ENCODE results near the gene CFAP43.
"Not testable (repeated sequence)": the region's sequence is repeated elsewhere in the genome, so short reads cannot be mapped to it uniquely, and the experiment has no call there.

Gene CFAP43

GRCh38 chr10:104258209-104258608 lies 26.0 kb upstream of the CFAP43 start:
- FAIRE-seq (no peak), DNase-seq (ENCODE audit: low spot score) (no peak)

DNA sequence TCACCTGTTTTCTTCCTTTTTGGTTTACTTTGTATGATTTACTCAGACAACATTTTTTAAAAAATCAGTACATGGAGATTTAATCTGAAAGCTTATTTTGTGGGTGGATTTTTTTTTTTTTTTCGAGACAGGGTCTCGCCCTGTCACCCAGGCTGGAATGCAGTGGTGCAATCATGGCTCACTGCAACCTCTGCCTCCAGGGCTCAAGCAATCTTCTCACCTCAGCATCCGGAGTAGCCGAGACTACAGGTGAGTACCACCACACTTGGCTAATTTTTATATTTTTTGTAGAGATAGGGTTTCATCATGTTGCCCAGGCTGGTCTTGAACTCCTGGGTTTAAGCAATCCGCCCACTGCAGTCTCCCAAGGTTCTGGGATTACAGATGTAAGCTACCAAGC lies 25.1 kb upstream of the CFAP43 start:
- FAIRE-seq (no peak), DNase-seq (ENCODE audit: low spot score) (no peak)

- FAIRE-seq = no peak
- no peak for DNase-seq (ENCODE audit: low spot score)
Observed at GRCh38 chr10:104256335-104256961, 24.3 kb upstream of the CFAP43 start.

- FAIRE-seq = no peak
Observed at GRCh38 chr10:104255311-104255981, 23.3 kb upstream of the CFAP43 start.

DNA sequence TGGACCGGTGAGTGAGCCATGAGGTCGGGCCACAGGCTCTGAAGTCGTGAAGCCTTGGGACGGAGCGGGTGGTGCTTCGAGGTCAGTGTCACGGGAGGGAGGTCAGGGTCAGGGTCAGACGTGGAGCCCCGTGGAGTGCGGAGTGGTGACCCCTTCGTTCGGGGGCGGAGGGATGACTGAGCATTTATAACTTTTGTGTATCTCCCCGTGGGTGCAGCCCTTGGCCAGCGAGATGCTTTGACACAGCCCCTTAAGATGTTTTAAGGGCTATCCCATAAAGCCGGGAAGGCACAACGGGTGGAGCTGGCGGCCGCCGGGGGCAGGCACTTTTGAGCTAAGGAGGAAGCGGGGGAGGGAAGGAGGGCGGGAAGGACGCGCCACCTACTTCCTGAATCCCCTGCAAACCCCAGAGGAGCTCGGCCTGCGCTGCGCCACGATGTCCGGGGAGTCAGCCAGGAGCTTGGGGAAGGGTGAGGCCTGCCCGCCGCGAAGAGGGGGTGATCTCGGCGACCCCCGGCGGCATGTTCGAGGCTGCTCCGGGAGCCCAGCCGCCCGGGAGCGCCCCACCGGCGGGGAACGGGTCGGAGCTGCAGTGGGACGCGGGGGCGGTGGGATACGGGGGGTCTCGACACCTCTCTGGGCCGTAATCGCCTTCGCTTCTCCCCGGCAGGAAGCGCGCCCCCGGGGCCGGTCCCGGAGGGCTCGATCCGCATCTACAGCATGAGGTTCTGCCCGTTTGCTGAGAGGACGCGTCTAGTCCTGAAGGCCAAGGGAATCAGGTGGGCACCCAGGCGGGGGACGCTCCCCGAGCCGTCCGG lies 22.5 kb upstream of the CFAP43 start, which contains the start of gene GSTO1:
Gene GSTO1, plus strand, starts transcription at position 400 of the 818 bp plus-strand sequence. Its CDS starts 37 bp downstream, at position 437.
- FAIRE-seq (no peak), DNase-seq (ENCODE audit: low spot score) (peak; percentile 87)

More at GRCh38 chr10:104255311-104255981, 23.3 kb upstream of the CFAP43 start:
- DNase-seq (ENCODE audit: low spot score) = peak; percentile 40

DNA sequence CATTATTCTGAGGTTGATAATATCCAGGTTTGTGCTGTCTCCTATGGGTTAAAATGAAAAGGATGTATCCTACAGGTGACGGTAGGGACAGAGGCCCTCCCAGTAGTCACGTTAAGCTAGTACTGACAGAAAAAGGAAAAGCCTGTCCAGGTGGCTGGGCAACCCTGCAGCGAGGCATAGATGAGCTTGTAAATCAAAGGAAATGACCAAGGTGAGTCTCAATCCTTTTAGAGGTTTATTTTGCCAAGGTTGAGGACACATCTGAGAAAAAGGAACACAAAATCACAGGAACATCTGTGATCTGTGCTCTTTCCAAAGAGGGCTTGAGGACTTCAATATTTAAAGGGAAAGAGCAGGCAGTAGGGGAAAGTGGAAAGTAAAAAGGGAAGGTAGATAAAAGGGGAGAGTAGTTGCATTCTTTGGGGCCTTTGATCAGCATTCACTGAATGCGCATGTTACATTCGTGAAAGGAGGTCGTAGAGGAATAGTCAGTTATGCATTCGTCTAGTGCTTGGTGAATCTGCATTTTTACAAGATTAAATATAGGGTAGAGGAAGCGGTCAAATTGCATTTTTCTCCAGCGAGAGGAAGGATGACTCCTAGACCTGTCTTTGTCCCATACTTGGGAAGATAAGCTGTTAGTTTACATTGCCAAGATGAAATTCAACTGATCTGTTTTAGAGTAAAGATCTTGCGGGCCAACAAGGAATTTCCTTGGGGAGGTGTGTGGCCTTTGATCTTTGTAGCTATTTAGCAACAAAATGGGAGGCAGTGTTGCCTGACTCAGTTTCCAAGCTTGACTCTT lies 21.6 kb upstream of the CFAP43 start:
- DNase-seq (ENCODE audit: low spot score) (no peak), FAIRE-seq (no peak)

DNA sequence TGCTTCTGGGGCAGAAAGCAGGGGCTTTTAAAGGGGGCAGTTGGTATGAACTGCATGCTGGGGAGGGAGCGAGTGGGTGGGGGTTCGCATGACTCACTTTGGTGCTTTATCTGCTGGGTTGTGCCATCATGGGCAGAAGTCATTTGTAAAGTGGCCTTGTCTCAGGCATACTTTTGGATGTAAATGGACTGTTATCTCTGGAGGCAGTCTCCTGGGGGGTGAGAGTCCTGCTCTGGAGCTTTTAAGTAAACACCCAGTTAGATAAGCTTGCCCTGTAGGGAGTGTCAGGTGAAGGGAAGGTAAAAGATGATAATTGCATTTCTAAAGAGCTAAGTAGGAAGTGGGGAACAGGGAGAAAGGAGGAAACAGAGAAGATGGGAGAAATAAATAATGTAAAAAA lies 20.9 kb upstream of the CFAP43 start:
- no peak for FAIRE-seq
- no peak for DNase-seq (ENCODE audit: low spot score)

DNA sequence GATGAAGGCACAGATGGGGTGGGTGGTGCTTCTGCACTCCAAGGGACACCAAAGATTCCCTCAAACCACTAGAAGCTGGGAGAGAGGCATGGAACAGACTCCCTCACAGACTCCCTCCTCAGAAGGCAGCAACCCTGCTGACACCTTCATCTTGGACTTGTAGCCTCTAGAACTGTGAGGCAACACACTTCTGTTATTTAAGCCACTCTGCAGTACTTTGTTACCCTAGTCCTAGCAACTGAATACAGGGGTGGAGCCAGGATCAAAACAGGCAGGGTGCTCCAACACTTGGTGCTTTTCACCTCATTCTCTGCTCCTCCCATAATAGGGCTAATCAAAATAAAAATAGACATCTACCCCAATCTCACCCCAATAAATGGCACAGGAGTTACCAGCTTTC lies 20.2 kb upstream of the CFAP43 start:
- no peak for FAIRE-seq

GRCh38 chr10:104251443-104251842 lies 19.3 kb upstream of the CFAP43 start:
- DNase-seq (ENCODE audit: low spot score) (no peak), FAIRE-seq (no peak)

More for the DNA sequence above, 20.2 kb upstream of the CFAP43 start:
- no peak for DNase-seq (ENCODE audit: low spot score)

- FAIRE-seq = no peak
- DNase-seq (ENCODE audit: low spot score) = no peak
Observed at GRCh38 chr10:104250371-104250770, 18.2 kb upstream of the CFAP43 start.

DNA sequence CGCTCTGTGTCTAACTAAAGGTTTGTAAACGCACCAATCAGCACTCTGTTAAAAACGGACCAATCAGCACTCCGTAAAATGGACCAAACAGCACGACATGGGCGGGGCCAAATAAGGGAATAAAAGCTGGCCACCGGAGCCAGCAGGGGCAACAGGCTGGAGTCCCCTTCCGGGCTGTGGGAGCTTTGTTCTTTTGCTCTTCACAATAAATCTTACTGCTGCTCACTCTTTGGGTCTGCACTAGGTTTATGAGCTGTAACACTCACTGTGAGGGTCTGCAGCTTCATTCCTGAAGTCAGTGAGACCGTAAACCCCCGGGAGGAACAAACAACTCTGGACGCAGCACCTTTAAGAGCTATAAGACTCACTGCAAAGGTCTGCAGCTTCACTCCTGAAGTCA lies 16.8 kb upstream of the CFAP43 start:
- DNase-seq (ENCODE audit: low spot score) = not testable (repeated sequence)

GRCh38 chr10:104247513-104248146 lies 15.5 kb upstream of the CFAP43 start:
- FAIRE-seq (no peak), DNase-seq (ENCODE audit: low spot score) (no peak)

More for the DNA sequence above, 16.8 kb upstream of the CFAP43 start:
- FAIRE-seq = not testable (repeated sequence)

DNA sequence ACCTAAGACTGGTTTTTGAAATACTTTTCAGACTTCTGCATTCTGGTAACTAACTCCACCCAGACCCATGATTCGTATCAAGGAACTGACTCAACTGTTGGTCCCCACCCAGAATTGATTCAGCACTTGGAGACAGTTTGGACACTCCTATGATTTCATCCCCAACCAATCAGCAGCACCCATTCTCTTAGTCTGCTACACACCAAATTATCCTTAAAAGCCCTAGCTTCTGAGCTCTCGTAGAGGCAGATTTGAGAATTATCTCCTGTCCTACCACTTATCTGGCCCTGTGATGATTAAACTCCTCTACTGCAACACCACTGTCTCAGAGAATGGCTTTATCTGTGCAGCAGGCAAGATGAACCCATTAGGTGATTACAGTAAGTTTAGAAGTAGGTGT lies 14.8 kb upstream of the CFAP43 start:
- FAIRE-seq (no peak), DNase-seq (ENCODE audit: low spot score) (no peak)

DNA sequence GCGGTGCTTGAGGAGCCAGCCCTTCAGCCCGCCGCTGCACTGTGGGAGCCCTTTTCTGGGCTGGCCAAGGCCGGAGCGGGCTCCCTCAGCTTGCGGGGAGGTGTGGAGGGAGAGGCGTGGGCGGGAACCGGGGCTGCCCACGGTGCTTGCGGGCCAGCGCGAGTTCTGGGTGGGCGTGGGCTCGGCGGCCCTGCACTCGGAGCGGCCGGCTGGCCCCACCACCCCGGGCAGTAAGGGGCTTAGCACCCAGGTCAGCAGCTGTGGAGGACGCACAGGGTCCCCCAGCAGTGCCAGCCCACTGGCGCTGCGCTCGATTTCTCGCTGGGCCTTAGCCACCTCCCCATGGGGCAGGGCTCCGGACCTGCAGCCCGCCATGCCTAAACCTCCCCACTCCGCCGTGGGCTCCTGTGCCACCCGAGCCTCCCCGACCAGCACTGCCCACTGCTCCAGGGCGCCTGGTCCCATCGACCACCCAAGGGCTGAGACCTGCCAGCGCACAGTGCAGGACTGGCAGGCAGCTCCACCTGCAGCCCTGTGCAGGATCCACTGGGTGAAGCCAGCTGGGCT lies 13.0 kb upstream of the CFAP43 start:
- FAIRE-seq (no peak), DNase-seq (ENCODE audit: low spot score) (no peak)

GRCh38 chr10:104243512-104243911 lies 11.3 kb upstream of the CFAP43 start:
- DNase-seq (ENCODE audit: low spot score) = no peak
- no peak for FAIRE-seq

DNA sequence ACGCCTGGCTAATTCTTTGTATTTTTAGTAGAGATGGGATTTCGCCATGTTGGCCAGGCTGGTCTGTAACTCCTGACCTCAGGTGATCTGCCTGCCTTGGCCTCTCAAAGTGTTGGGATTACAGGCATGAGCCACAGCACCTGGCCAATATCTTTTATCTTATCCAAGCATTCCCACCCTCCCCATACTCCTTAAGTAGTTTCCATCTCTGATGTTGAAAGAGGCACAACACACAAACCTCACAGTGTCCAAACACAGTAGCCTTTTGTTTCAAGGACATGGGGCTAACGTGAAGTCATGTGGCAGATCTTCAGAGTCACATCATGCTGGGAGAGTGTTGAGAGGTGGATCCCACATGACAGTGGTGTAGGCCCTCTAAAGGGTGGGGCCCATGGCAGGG lies 10.8 kb upstream of the CFAP43 start:
- FAIRE-seq; DNase-seq (ENCODE audit: low spot score): not testable (repeated sequence)

GRCh38 chr10:104242545-104242944 lies 10.4 kb upstream of the CFAP43 start:
- FAIRE-seq (no peak), DNase-seq (ENCODE audit: low spot score) (no peak)

DNA sequence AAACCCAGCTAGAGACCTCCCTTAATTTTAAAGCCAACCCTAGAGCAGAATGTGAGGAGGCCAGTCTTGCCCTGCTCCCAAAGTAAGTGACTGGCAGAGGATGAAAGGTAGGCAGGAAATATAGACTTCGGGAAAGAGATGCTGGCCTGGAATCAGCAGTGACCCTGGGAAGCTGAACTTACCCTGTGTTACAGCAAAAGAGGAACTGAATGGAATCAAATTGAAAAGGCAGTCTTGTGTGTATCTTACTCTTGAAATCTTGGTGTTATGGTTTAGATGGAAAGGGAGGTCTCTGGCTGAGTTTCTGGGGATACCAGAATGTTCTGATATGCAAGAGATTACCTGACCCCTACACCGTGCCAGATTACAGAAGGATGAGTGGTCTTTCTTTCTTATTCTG lies 7.9 kb upstream of the CFAP43 start:
- FAIRE-seq (no peak), DNase-seq (ENCODE audit: low spot score) (no peak)

GRCh38 chr10:104235801-104236200 lies 3.6 kb upstream of the CFAP43 start:
- no peak for DNase-seq (ENCODE audit: low spot score)
- no peak for FAIRE-seq

DNA sequence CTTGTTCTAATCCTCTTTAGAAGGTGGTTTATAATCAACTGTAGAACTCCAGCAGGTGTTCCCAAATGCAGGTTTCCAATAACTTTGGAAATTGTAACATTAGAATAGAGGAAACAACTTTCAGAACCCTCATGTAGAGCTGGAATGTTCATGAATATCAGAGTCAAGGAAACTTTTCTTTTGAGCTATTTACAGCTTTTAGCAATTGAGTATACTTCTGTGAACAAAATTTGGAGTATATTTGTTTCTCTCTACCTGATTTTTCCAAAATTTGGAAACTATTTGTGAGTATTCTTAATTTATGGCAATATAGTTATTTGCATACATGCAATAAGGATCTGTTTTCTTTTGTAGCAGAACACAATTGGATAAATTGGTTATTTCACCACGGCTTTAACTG lies 2.8 kb upstream of the CFAP43 start:
- DNase-seq (ENCODE audit: low spot score) (no peak), FAIRE-seq (no peak)
